ENCODE measurements around the gene NANOS3. TPM values are rescaled to one million over a fixed set of nuclear protein-coding genes. Genes with fewer than 3 reads are reported as not detected.

The NANOS3 gene
- total and polyA plus RNA-seq, 7 donors: 0.16 TPM; not detected in 6

DNA sequence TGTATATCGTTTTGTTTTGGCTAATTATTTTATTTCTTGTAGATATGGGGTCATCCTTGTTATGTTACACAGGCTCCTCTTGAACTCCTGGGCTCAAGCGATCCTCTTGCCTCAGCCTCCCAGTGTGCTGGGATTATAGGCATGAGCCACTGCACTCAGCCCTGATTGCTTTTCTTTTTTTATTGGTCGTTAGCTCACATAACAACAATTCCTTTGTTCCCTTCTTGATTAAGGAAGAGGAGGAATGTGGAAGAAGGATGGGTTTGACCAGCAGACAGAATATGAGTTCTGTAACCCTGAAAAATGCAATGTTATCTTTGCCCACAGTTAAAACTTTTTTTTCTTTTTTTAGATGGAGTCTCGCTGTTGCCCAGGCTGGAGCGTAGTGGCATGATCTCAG, 17.6 kb downstream of the NANOS3 start:
- WGBS, 2 donors: 20 to 69% methylated on average over 5 of the region's 5 CpGs
- Histone ChIP-seq H3K36me3 (no peaks in the 10 kb centered on the region), H3K27me3 (no peaks in the 10 kb centered on the region), H3K27ac (no peak overlapping the region), H3K4me1 (no peaks in the 10 kb centered on the region), H3K9me3 (no peaks in the 10 kb centered on the region), H3K4me3 (no peak overlapping the region)
- no peak for DNase-seq
- intact Hi-C loops (cut with DNase I): no loop called here
- TF ChIP-seq, protein P1, sequence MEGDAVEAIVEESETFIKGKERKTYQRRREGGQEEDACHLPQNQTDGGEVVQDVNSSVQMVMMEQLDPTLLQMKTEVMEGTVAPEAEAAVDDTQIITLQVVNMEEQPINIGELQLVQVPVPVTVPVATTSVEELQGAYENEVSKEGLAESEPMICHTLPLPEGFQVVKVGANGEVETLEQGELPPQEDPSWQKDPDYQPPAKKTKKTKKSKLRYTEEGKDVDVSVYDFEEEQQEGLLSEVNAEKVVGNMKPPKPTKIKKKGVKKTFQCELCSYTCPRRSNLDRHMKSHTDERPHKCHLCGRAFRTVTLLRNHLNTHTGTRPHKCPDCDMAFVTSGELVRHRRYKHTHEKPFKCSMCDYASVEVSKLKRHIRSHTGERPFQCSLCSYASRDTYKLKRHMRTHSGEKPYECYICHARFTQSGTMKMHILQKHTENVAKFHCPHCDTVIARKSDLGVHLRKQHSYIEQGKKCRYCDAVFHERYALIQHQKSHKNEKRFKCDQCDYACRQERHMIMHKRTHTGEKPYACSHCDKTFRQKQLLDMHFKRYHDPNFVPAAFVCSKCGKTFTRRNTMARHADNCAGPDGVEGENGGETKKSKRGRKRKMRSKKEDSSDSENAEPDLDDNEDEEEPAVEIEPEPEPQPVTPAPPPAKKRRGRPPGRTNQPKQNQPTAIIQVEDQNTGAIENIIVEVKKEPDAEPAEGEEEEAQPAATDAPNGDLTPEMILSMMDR (IDR thresholded peaks at IDR 0.05): no peak

DNA sequence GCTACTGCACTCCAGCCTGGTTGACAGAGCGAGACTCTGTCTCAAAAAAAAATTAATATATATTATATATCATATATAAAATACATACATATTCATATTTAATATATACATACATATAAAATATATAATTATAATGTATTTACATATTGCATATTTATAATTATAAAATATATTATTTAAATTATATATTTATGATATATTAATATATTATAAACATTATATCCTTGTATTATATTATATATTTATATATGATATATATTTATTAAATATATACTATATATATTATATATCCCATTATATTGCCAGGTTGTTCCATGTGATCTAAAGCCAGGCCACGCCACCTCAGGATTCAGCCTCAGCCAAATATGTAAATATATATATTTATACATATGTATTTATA, 19.3 kb downstream of the NANOS3 start:
- DNase-seq: no peak
- Histone ChIP-seq H3K27me3 (no peaks in the 10 kb centered on the region), H3K36me3 (no peaks in the 10 kb centered on the region), H3K27ac (no peak overlapping the region), H3K4me1 (no peaks in the 10 kb centered on the region), H3K4me3 (no peak overlapping the region), H3K9me3 (no peaks in the 10 kb centered on the region)
- 96% methylated on average over 2 of the region's 2 CpGs for WGBS, 2 donors
- intact Hi-C loops (cut with DNase I): no loop called here
- TF ChIP-seq POLR2AphosphoS5 (IDR thresholded peaks at IDR 0.05): no peak
- no peak for TF ChIP-seq EP300 (IDR thresholded peaks at IDR 0.05)
- TF ChIP-seq, protein P1 (IDR thresholded peaks at IDR 0.05): no peak
- TF ChIP-seq POLR2A (IDR thresholded peaks at IDR 0.05): no peak

DNA sequence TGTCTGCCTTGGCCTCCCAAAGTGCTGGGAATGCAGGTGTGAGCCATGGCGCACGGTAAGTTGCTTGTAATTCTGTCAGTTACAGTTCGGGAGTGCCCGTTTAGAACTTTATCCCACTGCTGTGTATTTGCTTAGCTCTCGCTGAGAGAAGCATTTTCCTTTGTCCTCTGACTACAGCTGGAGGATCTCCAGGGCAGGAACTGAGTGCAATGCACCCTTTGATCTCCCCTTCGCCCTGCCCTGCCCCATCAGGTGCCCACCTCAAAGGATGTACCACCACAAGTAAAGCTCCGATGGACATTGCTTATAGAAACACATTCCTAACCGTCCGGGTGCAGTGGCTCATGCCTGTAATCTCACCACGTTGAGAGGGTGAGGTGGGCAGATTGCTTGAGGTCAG, 22.5 kb downstream of the NANOS3 start:
- Histone ChIP-seq H3K4me3 (no peak overlapping the region), H3K4me1 (no peaks in the 10 kb centered on the region), H3K27me3 (no peaks in the 10 kb centered on the region), H3K9me3 (no peaks in the 10 kb centered on the region), H3K27ac (no peak overlapping the region), H3K36me3 (no peaks in the 10 kb centered on the region)
- TF ChIP-seq POLR2A (IDR thresholded peaks at IDR 0.05) (no peak), EP300 (IDR thresholded peaks at IDR 0.05) (no peak), POLR2AphosphoS5 (IDR thresholded peaks at IDR 0.05) (no peak)
- TF ChIP-seq, protein P1 (IDR thresholded peaks at IDR 0.05): no peak
- intact Hi-C loops (cut with DNase I): no loop called here
- WGBS, 2 donors: 16 to 68% methylated on average over 10 of the region's 10 CpGs
- no peak for DNase-seq

DNA sequence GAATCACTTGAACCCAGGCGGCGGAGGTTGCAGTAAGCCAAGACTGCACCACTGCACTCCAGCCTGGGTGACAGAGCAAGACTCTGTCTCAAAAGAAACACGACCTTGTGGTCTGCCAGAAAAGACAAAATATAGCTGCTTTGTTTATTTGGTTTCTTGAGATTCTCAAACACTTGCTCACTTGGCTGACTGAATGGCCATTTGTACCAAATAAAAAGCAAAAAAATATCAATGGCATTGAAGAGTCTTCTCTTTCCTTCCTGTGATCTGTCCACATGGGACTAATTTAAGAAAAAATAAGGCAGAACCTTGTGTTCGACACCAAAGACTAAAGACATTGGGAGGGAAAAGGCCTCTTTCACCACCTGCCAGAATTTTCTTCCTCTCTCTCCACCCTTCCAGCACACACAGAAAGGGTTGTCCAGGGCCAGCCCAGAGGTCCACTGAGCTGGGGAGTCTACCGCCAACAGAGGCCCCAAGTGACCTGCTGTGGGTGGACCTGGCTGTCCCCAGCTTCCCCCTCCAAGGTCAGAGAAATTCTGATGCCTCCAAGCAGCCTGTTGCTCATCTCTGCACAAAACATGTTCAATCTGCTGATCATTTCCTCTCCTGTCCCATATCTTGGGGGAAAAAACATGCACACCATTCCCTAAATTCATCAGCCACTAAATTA, 23.1 kb downstream of the NANOS3 start:
- Histone ChIP-seq H3K4me3 (no peak overlapping the region), H3K27me3 (no peaks in the 10 kb centered on the region), H3K4me1 (no peaks in the 10 kb centered on the region), H3K27ac (no peak overlapping the region), H3K36me3 (no peaks in the 10 kb centered on the region), H3K9me3 (no peaks in the 10 kb centered on the region)
- intact Hi-C loops (cut with DNase I): no loop called here
- no peak for TF ChIP-seq EP300 (IDR thresholded peaks at IDR 0.05)
- TF ChIP-seq, protein P1 (IDR thresholded peaks at IDR 0.05): no peak
- 67 to 72% methylated on average over 5 of the region's 5 CpGs for WGBS, 2 donors
- DNase-seq: no peak

DNA sequence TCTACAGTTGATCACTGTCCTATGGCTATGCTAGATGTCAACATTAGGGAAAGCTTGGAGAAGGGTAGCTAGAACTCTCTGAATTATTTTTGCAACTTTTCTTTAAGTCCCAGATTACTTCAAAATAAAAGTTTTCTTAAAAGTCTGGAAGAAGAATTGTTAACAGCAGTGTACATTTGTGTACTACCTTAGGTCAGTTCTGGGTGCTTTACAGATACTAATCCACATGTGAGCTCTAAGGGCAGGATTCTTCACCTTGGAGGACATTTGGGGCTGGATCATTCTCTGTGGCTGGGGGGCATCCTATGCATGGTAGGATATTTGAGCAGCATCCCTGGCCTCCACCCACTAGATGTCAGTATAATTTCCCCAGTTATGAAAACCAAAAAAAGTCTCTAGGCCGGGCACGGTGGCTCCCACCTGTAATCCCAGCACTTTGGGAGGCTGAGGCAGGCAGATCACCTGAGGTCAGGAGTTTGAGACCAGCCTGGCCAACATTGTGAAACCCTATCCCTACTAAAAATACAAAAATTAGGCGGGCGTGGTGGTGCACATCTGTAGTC, 26.1 kb downstream of the NANOS3 start:
- Histone ChIP-seq H3K9me3 (no peaks in the 10 kb centered on the region), H3K4me1 (peaks cover 0 to 23% (median 15%) of the 10 kb centered on the region in 4 donors), H3K36me3 (no peaks in the 10 kb centered on the region), H3K27me3 (no peaks in the 10 kb centered on the region), H3K4me3 (no peak overlapping the region), H3K27ac (no peak overlapping the region)
- intact Hi-C loops (cut with DNase I): no loop called here
- no peak for TF ChIP-seq EP300 (IDR thresholded peaks at IDR 0.05)
- TF ChIP-seq, protein P1 (IDR thresholded peaks at IDR 0.05): no peak
- TF ChIP-seq POLR2AphosphoS5 (IDR thresholded peaks at IDR 0.05): no peak
- no peak for TF ChIP-seq POLR2A (IDR thresholded peaks at IDR 0.05)
- no peak for DNase-seq
- 79 to 81% methylated on average over 4 of the region's 4 CpGs for WGBS, 2 donors

Data from sigmoid colon (tissue), 7 donors.